Uterus (tissue), 4 donors: ENCODE data around the gene FAM234B. TPM values are rescaled to one million over a fixed set of nuclear protein-coding genes. Genes with fewer than 3 reads are reported as not detected.

Experiments
- DNase-seq, 2 donors: peaks; one replicate each; pipeline ENCODE4 v3.0.0-alpha.2; 2019 to 2020
- H3K27ac ChIP-seq, 2 donors: fragments of 200-600 bp; sonication (generic); 1 replicate in 1 of 2; 2 replicates in 1 of 2; pipeline ENCODE4 v1.5.1; 2016 to 2018
- H3K27me3 ChIP-seq, 2 donors: fragments of 200-600 bp; sonication (generic); one replicate each; pipeline ENCODE4 v1.5.1; 2018 to 2019; ENCODE audit warnings: control low read depth in 1 of 2
- H3K36me3 ChIP-seq, 2 donors: fragments of 200-600 bp; sonication (generic); one replicate each; pipeline ENCODE4 v1.5.1; 2019; ENCODE audit warnings: control low read depth in 1 of 2
- H3K4me1 ChIP-seq, 2 donors: fragments of 200-600 bp; sonication (generic); one replicate each; pipeline ENCODE4 v1.5.1; 2018 to 2019; ENCODE audit warnings: control low read depth in 1 of 2
- H3K4me3 ChIP-seq, 2 donors: fragments of 200-600 bp; sonication (generic); 1 replicate in 1 of 2; 2 replicates in 1 of 2; pipeline ENCODE4 v1.5.1; 2018 to 2019; ENCODE audit warnings: mild to moderate bottlenecking in 1 of 2
- H3K9me3 ChIP-seq, 2 donors: fragments of 200-600 bp; sonication (generic); one replicate each; pipeline ENCODE4 v1.5.1; 2019; ENCODE audit warnings: control low read depth in 1 of 2
- POLR2A ChIP-seq, 2 donors: fragments of 450-650 bp; IDR thresholded peaks; one replicate each; pipeline ENCODE4 v1.6.1; 2016; ENCODE audit warnings: antibody characterized with exemption in 2 of 2, mild to moderate bottlenecking in 1 of 2, moderate library complexity in 1 of 2
- intact Hi-C: fragments of 100-400 bp; cut with DNase I; formaldehyde crosslinking; loops from one replicate; pipeline ENCODE4 v1.15.1; 2023; ENCODE audit warnings: low total_unique reads
- total RNA-seq, 4 donors: library from RNA; depleted of rRNA in 3 of 4; stranded (reverse); fragments of >200 nt in 3 of 4; gene quantifications; one replicate each; pipeline versions ENCODE4 v1.1.0 to v1.2.4, GENCODE V29; 2014 to 2023
- TF ChIP-seq, protein P1 (sequence below), 4 experiments: fragments of 200-600 bp in 2 of 4; fragments of 450-650 bp in 2 of 4; sonication (generic) in 2 of 4; IDR thresholded peaks; one replicate each; pipeline ENCODE4 v1.5.1; 2016 to 2019; ENCODE audit warnings: antibody characterized with exemption in 4 of 4, mild to moderate bottlenecking in 2 of 4, moderate library complexity in 1 of 4
- donor health status: DM: yes; HTN: yes; CAD: no.

Gene FAM234B
- total RNA-seq, 4 donors from 2014 or later, result 2.4 to 8.3 (median 4.6) TPM

DNA sequence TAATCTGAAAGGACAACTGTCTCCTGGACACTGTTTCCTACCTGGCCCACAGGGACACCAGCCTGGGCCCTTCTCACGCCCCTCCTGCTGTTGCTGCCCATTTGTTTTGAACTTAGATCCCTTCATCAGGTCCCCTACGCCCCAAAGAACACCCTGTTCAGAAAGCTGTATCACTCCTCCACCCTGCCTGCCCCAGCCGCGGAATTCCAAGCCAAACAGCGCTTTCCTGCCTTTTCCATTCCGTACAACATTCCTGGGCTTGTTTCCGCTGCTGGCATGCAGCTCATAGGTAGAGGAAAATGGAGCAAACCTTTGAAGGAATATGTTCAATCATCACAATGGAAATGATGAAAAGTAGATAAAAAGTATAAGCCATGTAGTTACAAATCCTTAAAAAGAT is 72.1 kb downstream of the FAM234B start:
- Histone ChIP-seq H3K27ac (peak overlapping the region in 1 of 2 donors; percentile 18), H3K4me3 (no peak overlapping the region), H3K27me3 (no peaks in the 10 kb centered on the region), H3K36me3 (no peaks in the 10 kb centered on the region), H3K9me3 (no peaks in the 10 kb centered on the region), H3K4me1 (no peaks in the 10 kb centered on the region)
- no peak for TF ChIP-seq POLR2A (IDR thresholded peaks at IDR 0.05)
- TF ChIP-seq, protein P1, sequence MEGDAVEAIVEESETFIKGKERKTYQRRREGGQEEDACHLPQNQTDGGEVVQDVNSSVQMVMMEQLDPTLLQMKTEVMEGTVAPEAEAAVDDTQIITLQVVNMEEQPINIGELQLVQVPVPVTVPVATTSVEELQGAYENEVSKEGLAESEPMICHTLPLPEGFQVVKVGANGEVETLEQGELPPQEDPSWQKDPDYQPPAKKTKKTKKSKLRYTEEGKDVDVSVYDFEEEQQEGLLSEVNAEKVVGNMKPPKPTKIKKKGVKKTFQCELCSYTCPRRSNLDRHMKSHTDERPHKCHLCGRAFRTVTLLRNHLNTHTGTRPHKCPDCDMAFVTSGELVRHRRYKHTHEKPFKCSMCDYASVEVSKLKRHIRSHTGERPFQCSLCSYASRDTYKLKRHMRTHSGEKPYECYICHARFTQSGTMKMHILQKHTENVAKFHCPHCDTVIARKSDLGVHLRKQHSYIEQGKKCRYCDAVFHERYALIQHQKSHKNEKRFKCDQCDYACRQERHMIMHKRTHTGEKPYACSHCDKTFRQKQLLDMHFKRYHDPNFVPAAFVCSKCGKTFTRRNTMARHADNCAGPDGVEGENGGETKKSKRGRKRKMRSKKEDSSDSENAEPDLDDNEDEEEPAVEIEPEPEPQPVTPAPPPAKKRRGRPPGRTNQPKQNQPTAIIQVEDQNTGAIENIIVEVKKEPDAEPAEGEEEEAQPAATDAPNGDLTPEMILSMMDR (IDR thresholded peaks at IDR 0.05), result no peak
- intact Hi-C loops, result no loop called here
- DNase-seq, result no peak

GRCh38 chr12:13117029-13117428 is 72.8 kb downstream of the FAM234B start:
- no peaks in the 10 kb centered on the region for H3K36me3 ChIP-seq
- H3K4me3 ChIP-seq, result no peak overlapping the region
- no peaks in the 10 kb centered on the region for H3K27me3 ChIP-seq
- H3K27ac ChIP-seq, result peak overlapping the region; percentile 18 to 24
- no peaks in the 10 kb centered on the region for H3K4me1 ChIP-seq
- TF ChIP-seq, protein P1 (IDR thresholded peaks at IDR 0.05), result no peak
- no peak for TF ChIP-seq POLR2A (IDR thresholded peaks at IDR 0.05)
- H3K9me3 ChIP-seq, result no peaks in the 10 kb centered on the region
- intact Hi-C loops, result no loop called here
- DNase-seq, result no peak

DNA sequence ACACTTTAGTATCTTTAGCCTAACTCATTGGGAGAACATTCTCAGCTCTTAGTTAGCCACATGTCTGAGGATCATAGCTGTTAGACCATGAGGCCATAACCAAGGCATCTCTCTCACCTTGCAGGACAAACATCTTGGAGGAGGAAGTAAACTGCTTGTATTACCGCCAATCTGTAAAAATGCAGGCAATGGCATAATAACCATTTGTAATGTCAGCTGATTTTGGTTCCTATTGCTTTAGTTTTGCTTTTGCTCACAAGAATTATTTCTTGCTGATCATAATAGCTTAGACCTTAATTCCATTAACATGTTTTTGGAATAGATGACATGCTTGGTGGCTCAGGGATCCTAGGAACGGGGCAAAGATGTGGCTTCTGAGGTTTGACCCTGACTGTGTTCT is 75.6 kb downstream of the FAM234B start:
- Histone ChIP-seq H3K27me3 (no peaks in the 10 kb centered on the region), H3K27ac (no peak overlapping the region), H3K4me1 (no peaks in the 10 kb centered on the region), H3K4me3 (no peak overlapping the region), H3K36me3 (no peaks in the 10 kb centered on the region), H3K9me3 (no peaks in the 10 kb centered on the region)
- DNase-seq, result no peak
- TF ChIP-seq, protein P1 (IDR thresholded peaks at IDR 0.05), result no peak
- no peak for TF ChIP-seq POLR2A (IDR thresholded peaks at IDR 0.05)
- intact Hi-C loops, result no loop called here

DNA sequence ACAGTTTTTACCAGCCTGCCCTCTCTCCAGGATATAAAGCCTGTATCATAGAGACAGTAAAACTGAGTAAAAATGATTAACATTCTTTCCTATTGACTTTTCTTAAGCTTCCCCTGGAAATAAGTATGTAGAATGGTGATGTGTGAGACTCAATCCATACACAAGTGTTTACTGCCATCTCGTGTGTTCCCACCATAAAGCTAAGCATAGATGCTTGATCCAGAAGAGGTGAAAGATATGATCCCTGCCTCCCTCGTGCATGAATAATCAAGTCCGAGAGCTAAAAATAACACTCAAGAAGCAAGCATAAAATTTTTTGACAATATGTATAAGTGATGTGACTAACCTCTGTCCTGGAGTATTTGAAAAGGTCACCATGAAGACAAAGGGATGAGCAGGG is 76.2 kb downstream of the FAM234B start:
- intact Hi-C loops, result no loop called here
- no peaks in the 10 kb centered on the region for H3K27me3 ChIP-seq
- no peak for DNase-seq
- no peak overlapping the region for H3K4me3 ChIP-seq
- TF ChIP-seq, protein P1 (IDR thresholded peaks at IDR 0.05), result no peak
- no peak for TF ChIP-seq POLR2A (IDR thresholded peaks at IDR 0.05)
- H3K9me3 ChIP-seq, result no peaks in the 10 kb centered on the region
- H3K36me3 ChIP-seq, result no peaks in the 10 kb centered on the region
- H3K27ac ChIP-seq, result no peak overlapping the region
- H3K4me1 ChIP-seq, result no peaks in the 10 kb centered on the region

GRCh38 chr12:13121568-13121967 is 77.4 kb downstream of the FAM234B start:
- H3K36me3 ChIP-seq, result no peaks in the 10 kb centered on the region
- no peak for DNase-seq
- no peak overlapping the region for H3K27ac ChIP-seq
- no peaks in the 10 kb centered on the region for H3K4me1 ChIP-seq
- no peaks in the 10 kb centered on the region for H3K9me3 ChIP-seq
- H3K27me3 ChIP-seq, result no peaks in the 10 kb centered on the region
- intact Hi-C loops, result no loop called here
- TF ChIP-seq, protein P1 (IDR thresholded peaks at IDR 0.05), result no peak
- no peak overlapping the region for H3K4me3 ChIP-seq
